Stimulated activated CD8-positive, alpha-beta memory T cell treated with anti-CD3 and anti-CD28 coated beads, Interleukin-4, amount 100 ng/mL, for 1 hour (primary cell): ENCODE results near the gene TSPYL4.
"Not testable (repeated sequence)": the region's sequence is repeated elsewhere in the genome, so short reads cannot be mapped to it uniquely, and the experiment has no call there.

Source experiments
- DNase-seq, 2 donors: peaks; one replicate each; pipeline ENCODE4 v3.0.0-alpha.2; 2020; ENCODE audit warnings: low read depth in 2 of 2, low spot score in 1 of 2

TSPYL4 gene

GRCh38 chr6:116253505-116254296, at the start of gene TSPYL4:
Gene TSPYL4, minus strand, starts transcription at chr6:116254075. Its CDS starts 67 bp downstream, at chr6:116254008.
- peak; percentile 75 for DNase-seq

- DNase-seq, result no peak
These were observed 47.2 kb upstream of the TSPYL4 start for GRCh38 chr6:116301104-116301503.

GRCh38 chr6:116300566-116300965, 46.7 kb upstream of the TSPYL4 start:
- no peak for DNase-seq

DNA sequence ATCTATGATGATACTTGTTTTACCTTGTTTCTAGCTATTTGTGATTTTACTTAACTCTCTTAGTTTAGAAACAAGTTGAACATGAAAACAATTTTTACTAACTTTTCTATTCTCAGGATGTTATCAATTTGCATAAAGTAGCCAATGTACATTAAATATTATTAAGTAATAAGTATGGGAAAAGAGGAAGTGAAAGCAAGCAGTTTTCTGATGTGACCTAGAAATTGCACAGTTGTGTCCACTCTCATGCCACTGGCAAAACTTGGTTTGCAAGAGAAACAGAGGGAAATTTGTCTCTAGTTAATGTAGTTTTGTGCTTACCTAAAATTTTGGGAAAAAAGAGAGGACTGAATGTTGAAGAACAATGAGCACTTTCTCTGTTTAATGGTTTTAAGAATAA, 45.1 kb upstream of the TSPYL4 start:
- no peak for DNase-seq

DNA sequence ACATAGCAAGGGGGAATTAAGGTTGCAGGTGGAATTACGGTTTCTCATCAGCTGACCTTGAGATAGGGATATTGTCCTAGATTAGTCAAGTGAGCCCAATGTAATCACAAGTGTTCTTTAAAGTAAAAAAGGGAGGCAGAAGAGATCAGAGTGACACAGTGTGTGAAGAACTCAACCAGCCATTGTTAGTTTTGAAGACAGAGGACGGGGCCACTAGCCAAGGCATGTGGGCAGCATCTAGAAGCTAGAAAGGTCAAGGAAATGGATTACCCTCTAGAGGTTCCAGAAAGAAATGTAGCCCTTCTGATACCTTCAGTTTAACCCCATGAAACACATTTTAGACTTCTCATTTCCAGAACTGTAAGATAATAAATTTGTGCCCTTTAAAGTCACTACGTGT, 44.4 kb upstream of the TSPYL4 start:
- no peak for DNase-seq

DNA sequence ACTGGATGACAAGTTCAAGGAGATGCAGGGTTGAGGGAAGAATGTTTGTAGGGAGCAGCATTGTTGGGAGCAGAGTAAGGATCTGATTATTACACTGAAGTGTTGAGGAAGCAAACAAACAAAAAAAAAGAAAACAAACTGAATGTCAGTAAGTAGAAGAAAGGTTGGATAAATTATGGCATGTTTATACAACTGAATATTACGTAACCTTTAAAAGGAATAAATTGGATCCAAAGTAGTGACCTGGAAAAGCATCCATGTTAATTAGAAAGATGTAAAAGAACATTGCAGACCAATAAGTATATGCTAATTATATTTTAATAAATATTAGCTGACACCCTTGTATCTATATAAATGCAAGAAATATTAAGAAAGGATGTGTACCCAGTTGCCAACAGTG, 38.7 kb upstream of the TSPYL4 start:
- DNase-seq, result no peak

DNA sequence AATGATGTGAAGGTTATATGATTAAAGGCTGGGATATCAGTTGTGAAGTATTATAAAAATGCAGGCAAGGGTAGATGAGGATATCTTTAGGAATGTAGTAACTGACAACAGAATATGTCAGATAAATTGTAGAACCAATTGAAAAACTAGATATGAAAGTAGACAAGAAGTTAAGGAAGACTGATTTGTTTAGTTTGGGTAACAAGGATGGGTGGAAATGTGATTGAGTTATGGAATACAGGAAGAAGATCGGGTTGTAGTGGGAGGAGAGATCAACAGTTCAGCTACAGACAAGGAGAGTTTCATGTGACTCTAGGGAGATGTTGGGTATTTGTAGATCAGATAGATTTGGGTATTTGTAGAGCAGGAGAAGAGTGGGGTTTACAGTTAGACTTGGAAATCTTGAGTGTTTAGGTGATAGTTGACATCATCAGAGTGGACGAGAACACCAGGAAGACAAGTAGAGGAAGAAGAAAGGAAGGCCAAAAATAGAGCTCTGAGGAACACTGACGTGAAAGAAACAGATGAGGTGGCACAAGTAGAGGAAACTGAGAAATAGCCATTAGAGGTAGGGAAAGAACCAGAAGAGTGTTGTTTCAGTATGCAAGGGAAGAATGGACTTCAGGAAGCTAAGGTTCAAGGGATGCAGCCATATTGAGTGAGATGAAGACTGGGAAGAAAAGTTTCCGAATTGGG, 38.0 kb upstream of the TSPYL4 start:
- DNase-seq, result no peak

GRCh38 chr6:116290799-116291198, 36.9 kb upstream of the TSPYL4 start:
- DNase-seq, result no peak

GRCh38 chr6:116289876-116290275, 36.0 kb upstream of the TSPYL4 start:
- no peak for DNase-seq

DNA sequence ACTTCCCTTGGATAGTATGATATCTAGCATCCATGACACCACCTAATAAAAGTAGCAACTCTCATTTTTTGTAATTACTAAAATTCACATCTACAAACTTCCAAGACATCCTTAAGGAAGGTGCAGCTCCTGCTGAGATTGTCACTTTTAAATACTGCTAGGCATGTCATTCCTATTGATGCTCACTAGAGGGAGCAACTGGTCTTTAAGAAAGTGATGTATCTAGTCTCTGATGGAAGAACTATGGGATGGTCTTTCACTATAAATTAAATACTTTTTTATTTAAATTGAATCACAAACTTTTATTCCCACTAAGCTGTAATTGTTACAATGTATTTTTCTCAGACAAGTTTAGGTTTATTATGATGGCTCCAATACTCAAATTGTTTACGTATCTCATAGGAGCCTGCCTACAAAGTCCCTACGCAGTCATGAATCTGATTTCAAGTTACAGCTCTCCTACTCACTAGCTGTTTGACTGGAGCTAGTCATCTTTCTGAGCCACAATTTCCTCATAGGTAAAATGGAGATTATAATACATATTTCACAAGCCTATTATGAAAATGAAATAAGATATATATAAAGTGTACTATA, 33.9 kb upstream of the TSPYL4 start:
- no peak for DNase-seq

DNA sequence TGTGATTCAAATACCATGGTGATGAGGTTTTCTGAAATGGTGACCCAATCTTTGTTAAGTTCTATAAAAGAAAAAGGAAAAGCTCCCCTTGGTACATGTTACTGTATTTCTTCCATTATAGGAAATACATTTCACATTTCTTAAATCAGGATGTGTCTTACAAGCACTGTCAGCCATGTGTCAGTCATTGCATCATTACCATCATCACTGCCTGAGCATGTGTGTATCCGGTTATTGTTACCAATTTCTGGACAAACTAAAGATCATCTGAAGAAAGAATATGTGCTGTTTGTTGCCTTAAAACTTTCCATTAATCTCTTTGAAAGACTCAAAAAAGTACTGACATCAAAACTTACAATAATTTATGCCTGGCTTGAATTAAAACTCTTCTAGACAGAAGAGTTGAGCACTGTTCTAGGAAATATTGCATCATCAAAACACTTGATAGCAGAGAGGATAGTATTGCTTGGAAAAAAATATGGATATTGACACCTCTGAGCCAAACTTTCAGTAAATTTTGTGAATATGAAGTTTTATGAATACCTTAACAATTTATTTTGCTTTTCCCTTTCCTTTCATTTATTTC, 33.0 kb upstream of the TSPYL4 start:
- no peak for DNase-seq

DNA sequence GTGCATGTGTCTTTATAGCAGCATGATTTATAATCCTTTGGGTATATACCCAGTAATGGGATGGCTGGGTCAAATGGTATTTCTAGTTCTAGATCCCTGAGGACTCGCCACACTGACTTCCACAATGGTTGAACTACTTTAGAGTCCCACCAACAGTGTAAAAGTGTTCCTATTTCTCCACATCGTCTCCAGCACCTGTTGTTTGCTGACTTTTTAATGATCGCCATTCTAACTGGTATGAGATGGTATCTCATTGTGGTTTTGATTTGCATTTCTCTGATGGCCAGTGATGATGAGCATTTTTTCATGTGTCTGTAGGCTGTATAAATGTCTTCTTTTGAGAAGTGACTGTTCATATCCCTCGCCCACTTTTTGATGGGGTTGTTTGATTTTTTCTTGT, 31.1 kb upstream of the TSPYL4 start:
- not testable (repeated sequence) for DNase-seq

DNA sequence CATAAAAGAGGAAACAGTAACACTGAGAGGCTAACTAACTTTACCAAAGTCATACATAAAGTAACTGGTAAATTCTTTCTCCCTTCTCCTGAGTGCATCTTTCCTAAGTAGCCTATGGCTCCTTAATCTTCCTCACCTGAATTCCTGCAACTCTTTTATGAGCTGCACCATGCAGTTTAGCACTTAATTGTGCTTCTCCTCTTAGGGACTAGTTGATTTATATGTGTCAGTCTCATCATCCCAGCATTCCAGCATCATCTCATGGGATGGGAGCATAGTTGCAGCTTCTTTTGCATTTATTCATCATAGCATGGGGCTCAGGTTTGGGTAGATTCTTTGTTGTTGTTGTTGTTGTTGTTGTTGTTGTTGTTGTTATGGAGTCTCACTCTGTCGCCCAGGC, 29.3 kb upstream of the TSPYL4 start:
- DNase-seq, result no peak

GRCh38 chr6:116282698-116283097, 28.8 kb upstream of the TSPYL4 start:
- no peak for DNase-seq

DNA sequence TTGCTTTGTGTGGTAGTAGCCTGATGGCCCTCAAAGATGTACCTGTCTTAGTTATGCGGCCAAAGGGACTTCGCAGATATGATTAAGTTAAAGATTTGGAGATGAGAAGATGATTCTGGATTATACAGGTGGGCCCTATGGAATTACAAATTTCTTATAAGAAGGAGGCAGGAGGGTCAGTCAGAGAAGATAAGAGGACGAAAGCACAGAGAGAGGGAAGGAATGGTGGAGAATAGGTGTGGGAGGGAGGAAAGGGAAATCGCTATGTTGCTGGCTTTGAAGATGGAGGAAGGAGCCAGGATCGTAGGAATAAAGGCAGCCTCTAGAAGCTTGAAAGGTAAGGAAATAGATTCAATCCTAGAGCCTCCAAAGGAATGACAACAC, 27.1 kb upstream of the TSPYL4 start:
- no peak for DNase-seq

DNA sequence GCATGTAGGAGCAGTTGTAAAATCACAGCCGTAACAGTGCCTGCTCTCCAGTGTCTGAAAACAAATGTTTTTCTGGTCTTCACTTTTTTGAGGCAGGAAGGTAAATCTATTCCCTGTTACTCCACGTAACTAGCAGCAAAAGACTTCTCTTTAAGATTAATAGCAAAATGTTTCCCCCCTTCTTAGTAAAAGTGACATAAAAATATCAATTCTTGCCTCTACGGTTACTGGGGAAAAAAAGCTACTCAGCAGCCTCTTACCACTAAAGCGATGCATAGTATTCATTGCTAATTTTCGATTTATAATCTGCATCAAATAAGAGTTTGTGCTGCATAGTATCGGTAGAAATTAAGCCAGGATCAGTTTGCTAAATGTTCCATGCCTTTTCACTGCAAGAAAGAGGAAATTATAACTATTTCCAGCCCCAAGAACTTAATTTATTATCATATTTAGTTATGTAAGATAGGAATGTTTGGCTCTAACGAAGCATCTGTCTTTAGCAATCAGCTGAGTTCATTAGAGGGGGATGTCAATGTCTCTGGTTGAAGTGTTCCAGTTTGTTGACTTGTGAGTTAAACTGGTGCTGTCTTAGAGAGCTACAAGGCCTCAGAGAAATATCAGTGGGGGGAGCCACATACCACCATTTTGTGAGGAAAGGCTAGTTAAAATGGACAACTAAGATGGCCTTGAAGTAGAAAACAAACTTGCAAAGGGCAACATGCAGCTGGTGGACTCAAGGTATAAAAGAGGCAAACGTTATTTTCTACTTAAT, 26.5 kb upstream of the TSPYL4 start:
- DNase-seq, result no peak

GRCh38 chr6:116279232-116280160, 25.6 kb upstream of the TSPYL4 start, which contains the start of gene TSPYL1:
Gene TSPYL1, minus strand, starts transcription at chr6:116279930. Its CDS starts 100 bp downstream, at chr6:116279830.
- DNase-seq, result peak; percentile 88 to 92

GRCh38 chr6:116278854-116279231, 25.0 kb upstream of the TSPYL4 start:
- DNase-seq, result no peak

- no peak for DNase-seq
These were observed 24.6 kb upstream of the TSPYL4 start for GRCh38 chr6:116278481-116278829.

DNA sequence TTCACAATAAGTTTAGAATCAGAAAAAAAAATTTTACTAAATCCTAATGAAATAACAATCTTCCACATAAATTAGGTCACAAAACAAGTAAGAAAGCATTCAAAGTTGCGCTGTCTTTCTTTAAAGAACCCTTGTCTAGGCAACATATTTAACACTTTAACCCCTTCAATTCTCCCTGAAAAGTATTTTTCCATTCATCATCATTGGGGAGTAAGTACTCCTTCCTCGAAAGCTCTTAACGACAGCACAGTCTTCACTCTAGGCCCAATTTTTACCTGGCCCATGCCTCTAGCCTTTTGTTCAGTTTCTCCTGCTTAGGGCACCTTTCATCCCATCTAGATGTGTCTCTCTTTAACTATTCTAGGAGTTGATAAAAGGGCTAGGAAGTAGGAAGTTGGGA, 23.2 kb upstream of the TSPYL4 start:
- no peak for DNase-seq
